Liver (tissue), 9 donors: ENCODE results near the gene PMM1. TPM values are rescaled to one million over a fixed set of nuclear protein-coding genes. Genes with fewer than 3 reads are reported as not detected.

Experiments used
- DNase-seq: peaks from one replicate; pipeline ENCODE4 v3.0.0-alpha.2; 2017; ENCODE audit warnings: low spot score
- H3K27ac ChIP-seq, 2 donors: one replicate each; pipeline ENCODE4 v1.7.0; 2013; ENCODE audit warnings: inconsistent platforms in 2 of 2, low read length in 2 of 2, control low read depth in 1 of 2, low read depth in 1 of 2, mild to moderate bottlenecking in 1 of 2
- H3K27me3 ChIP-seq, 4 donors: one replicate each; pipeline versions ENCODE4 v1.6.1 to v1.7.0; 2013; ENCODE audit warnings: low read length in 3 of 4, inconsistent platforms in 1 of 4, mild to moderate bottlenecking in 1 of 4, moderate library complexity in 1 of 4; ENCODE audit not compliant: control insufficient read depth in 4 of 4, insufficient read depth in 4 of 4
- H3K36me3 ChIP-seq, 4 donors: one replicate each; pipeline versions ENCODE4 v1.6.1 to v1.7.0; 2013; ENCODE audit warnings: low read length in 3 of 4, mild to moderate bottlenecking in 3 of 4, low read depth in 1 of 4, moderate library complexity in 1 of 4; ENCODE audit not compliant: control insufficient read depth in 4 of 4, insufficient read depth in 3 of 4
- H3K4me1 ChIP-seq, 4 donors: one replicate each; pipeline versions ENCODE4 v1.6.1 to v1.7.0; 2013; ENCODE audit warnings: low read length in 3 of 4, mild to moderate bottlenecking in 3 of 4, moderate library complexity in 1 of 4; ENCODE audit not compliant: control insufficient read depth in 4 of 4, insufficient read depth in 4 of 4
- H3K4me3 ChIP-seq, 3 donors: one replicate each; pipeline versions ENCODE4 v1.6.1 to v1.7.0; 2013; ENCODE audit warnings: low read length in 3 of 3, control low read depth in 1 of 3, low read depth in 1 of 3, mild to moderate bottlenecking in 1 of 3
- H3K9ac ChIP-seq, 2 donors: one replicate each; pipeline ENCODE4 v1.7.0; 2013; ENCODE audit warnings: low read length in 2 of 2, mild to moderate bottlenecking in 2 of 2, moderate library complexity in 2 of 2, control low read depth in 1 of 2, low read depth in 1 of 2
- H3K9me3 ChIP-seq, 4 donors: one replicate each; pipeline versions ENCODE4 v1.6.1 to v1.7.0; 2013; ENCODE audit warnings: low read length in 3 of 4; ENCODE audit not compliant: control insufficient read depth in 4 of 4
- EGR1 ChIP-seq, 2 donors: IDR thresholded peaks; 2 replicates each; pipeline ENCODE4 v1.6.1; 2016 to 2018; ENCODE audit warnings: antibody characterized with exemption in 2 of 2, low read depth in 2 of 2
- FOXA1 ChIP-seq: IDR thresholded peaks from 2 replicates; pipeline ENCODE4 v1.6.1; 2016; ENCODE audit warnings: antibody characterized with exemption
- FOXA2 ChIP-seq: IDR thresholded peaks from 2 replicates; pipeline ENCODE4 v1.6.1; 2016; ENCODE audit warnings: antibody characterized with exemption
- GABPA ChIP-seq, 2 donors: IDR thresholded peaks in 1 of 2; conservative IDR thresholded peaks in 1 of 2; 2 replicates each; pipeline ENCODE4 v1.6.1; 2016; ENCODE audit warnings: antibody characterized with exemption in 2 of 2, mild to moderate bottlenecking in 1 of 2, moderate library complexity in 1 of 2
- HNF4G ChIP-seq: IDR thresholded peaks from 2 replicates; pipeline ENCODE4 v1.6.1; 2016; ENCODE audit warnings: antibody characterized with exemption
- NR2F2 ChIP-seq: IDR thresholded peaks from 2 replicates; pipeline ENCODE4 v1.6.1; 2016; ENCODE audit warnings: antibody characterized with exemption
- TAF1 ChIP-seq: conservative IDR thresholded peaks from 2 replicates; pipeline ENCODE4 v1.6.1; 2016; ENCODE audit warnings: antibody characterized with exemption, mild to moderate bottlenecking
- YY1 ChIP-seq: IDR thresholded peaks from 2 replicates; pipeline ENCODE4 v1.6.1; 2016; ENCODE audit warnings: antibody characterized with exemption, mild to moderate bottlenecking
- whole genome bisulfite sequencing: extraction: QIAGEN DNeasy Blood & Tissue Kit; methylation state at CpG from one replicate; pipeline ENCODE4 v1.1.7; 2013; 5-methylcytosine and 5-hydroxymethylcytosine counted together
- polyA plus RNA-seq, 2 donors: library from polyadenylated mRNA; stranded (reverse) in 1 of 2; unstranded in 1 of 2; fragments of 200-250 nt in 1 of 2; fragments of >200 nt in 1 of 2; fragmentation: Nextera tagmentation in 1 of 2; extraction: Ambion mirVana in 1 of 2; gene quantifications; one replicate each; pipeline versions ENCODE4 v1.2.1 to v1.2.3, GENCODE V29; 2013 to 2015
- total RNA-seq, 2 donors: library from RNA; depleted of rRNA; stranded (reverse); fragments of >200 nt; gene quantifications; one replicate each; pipeline ENCODE4 v1.2.3, GENCODE V29; 2014
- TF ChIP-seq, protein P1 (sequence below): IDR thresholded peaks from 2 replicates; pipeline ENCODE4 v1.6.1; 2016; ENCODE audit warnings: antibody characterized with exemption
- TF ChIP-seq, protein P2 (sequence below): IDR thresholded peaks from 2 replicates; pipeline ENCODE4 v1.6.1; 2016; ENCODE audit warnings: antibody characterized with exemption
- TF ChIP-seq, protein P3 (sequence below): IDR thresholded peaks from 2 replicates; pipeline ENCODE4 v1.6.1; 2016; ENCODE audit warnings: antibody characterized with exemption, mild to moderate bottlenecking
- TF ChIP-seq, protein P4 (sequence below): fragments of 150-350 bp; IDR thresholded peaks from 2 replicates; pipeline ENCODE4 v1.5.1; 2017; ENCODE audit warnings: improper control_type of control experiment, low read depth, low read length; ENCODE audit not compliant: missing input control
- donor health status: healthy.
- donor health status: healthy.
- donor health status: healthy.
- donor health status: healthy.
- donor health status: healthy.

PMM1 gene
- total and polyA plus RNA-seq, 4 donors = 24.9 to 50.2 (median 32.6) TPM

DNA sequence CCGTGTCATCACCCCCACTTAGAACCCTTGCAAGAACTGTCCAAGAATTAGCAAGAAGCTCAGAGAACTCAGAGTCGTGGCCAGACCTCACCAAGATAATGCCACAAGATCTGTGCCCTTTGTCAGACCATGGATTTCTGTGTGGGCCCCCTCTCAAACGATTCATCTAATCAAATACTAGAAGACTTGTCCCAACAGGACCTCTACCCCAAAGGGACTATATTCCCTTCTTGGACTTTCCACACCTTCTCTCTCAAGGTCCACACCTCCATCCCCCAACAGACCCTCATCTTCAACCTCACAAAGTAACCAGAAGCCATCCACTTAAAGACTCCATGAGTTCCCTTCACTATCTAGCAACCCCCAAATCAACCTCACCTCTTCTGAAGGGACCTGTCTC, 48.2 kb downstream of the PMM1 start:
- H3K4me1 ChIP-seq = peaks cover 4 to 48% (median 40%) of the 10 kb centered on the region in 4 donors
- no peak overlapping the region for H3K9ac ChIP-seq
- TF ChIP-seq YY1 (no peak), FOXA1 (no peak), HNF4G (no peak), TAF1 (no peak), GABPA (IDR thresholded peaks at IDR 0.05 in 1 of 2, conservative IDR thresholded peaks at IDR 0.05 in 1 of 2) (no peak), FOXA2 (no peak), NR2F2 (no peak)
- TF ChIP-seq, protein P1, sequence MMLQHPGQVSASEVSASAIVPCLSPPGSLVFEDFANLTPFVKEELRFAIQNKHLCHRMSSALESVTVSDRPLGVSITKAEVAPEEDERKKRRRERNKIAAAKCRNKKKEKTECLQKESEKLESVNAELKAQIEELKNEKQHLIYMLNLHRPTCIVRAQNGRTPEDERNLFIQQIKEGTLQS = no peak
- TF ChIP-seq, protein P2, sequence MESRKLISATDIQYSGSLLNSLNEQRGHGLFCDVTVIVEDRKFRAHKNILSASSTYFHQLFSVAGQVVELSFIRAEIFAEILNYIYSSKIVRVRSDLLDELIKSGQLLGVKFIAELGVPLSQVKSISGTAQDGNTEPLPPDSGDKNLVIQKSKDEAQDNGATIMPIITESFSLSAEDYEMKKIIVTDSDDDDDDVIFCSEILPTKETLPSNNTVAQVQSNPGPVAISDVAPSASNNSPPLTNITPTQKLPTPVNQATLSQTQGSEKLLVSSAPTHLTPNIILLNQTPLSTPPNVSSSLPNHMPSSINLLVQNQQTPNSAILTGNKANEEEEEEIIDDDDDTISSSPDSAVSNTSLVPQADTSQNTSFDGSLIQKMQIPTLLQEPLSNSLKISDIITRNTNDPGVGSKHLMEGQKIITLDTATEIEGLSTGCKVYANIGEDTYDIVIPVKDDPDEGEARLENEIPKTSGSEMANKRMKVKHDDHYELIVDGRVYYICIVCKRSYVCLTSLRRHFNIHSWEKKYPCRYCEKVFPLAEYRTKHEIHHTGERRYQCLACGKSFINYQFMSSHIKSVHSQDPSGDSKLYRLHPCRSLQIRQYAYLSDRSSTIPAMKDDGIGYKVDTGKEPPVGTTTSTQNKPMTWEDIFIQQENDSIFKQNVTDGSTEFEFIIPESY = no peak
- TF ChIP-seq, protein P3, sequence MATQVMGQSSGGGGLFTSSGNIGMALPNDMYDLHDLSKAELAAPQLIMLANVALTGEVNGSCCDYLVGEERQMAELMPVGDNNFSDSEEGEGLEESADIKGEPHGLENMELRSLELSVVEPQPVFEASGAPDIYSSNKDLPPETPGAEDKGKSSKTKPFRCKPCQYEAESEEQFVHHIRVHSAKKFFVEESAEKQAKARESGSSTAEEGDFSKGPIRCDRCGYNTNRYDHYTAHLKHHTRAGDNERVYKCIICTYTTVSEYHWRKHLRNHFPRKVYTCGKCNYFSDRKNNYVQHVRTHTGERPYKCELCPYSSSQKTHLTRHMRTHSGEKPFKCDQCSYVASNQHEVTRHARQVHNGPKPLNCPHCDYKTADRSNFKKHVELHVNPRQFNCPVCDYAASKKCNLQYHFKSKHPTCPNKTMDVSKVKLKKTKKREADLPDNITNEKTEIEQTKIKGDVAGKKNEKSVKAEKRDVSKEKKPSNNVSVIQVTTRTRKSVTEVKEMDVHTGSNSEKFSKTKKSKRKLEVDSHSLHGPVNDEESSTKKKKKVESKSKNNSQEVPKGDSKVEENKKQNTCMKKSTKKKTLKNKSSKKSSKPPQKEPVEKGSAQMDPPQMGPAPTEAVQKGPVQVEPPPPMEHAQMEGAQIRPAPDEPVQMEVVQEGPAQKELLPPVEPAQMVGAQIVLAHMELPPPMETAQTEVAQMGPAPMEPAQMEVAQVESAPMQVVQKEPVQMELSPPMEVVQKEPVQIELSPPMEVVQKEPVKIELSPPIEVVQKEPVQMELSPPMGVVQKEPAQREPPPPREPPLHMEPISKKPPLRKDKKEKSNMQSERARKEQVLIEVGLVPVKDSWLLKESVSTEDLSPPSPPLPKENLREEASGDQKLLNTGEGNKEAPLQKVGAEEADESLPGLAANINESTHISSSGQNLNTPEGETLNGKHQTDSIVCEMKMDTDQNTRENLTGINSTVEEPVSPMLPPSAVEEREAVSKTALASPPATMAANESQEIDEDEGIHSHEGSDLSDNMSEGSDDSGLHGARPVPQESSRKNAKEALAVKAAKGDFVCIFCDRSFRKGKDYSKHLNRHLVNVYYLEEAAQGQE = no peak
- no peak for DNase-seq
- H3K27ac ChIP-seq = peak overlapping the region in 1 of 2 donors; percentile 7
- peaks cover 0 to 12% (median 1%) of the 10 kb centered on the region in 4 donors for H3K36me3 ChIP-seq
- no peaks in the 10 kb centered on the region for H3K9me3 ChIP-seq
- H3K27me3 ChIP-seq = no peaks in the 10 kb centered on the region
- WGBS = 75% methylated on average over 3 of the region's 3 CpGs
- no peak overlapping the region for H3K4me3 ChIP-seq

DNA sequence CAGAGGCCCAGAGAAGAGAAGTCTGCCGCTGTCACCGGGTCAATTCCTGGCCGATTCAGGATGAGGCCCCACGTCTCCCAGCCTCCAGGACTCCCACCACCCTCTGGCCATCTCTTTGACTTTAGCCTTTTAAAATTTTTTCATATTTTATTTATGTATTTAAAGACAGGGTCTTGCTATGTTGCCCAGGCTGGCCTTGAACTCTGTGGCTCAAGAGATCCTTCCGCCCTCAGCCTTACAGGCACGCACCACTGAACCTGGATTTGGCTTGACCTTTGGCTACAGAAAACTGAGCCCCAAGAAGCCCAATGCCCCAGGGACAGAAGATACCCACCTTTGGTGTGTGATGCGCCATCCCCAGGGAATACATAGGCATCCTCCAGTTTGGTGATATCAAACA, 49.3 kb downstream of the PMM1 start:
- no peak overlapping the region for H3K9ac ChIP-seq
- no peaks in the 10 kb centered on the region for H3K9me3 ChIP-seq
- WGBS = 96% methylated on average over 7 of the region's 7 CpGs

More for the DNA sequence above, 49.3 kb downstream of the PMM1 start:
- H3K27me3 ChIP-seq = no peaks in the 10 kb centered on the region
- no peak for DNase-seq
- H3K4me3 ChIP-seq = no peak overlapping the region
- H3K4me1 ChIP-seq = peaks cover 4 to 48% (median 40%) of the 10 kb centered on the region in 4 donors
- peaks cover 0 to 12% (median 1%) of the 10 kb centered on the region in 4 donors for H3K36me3 ChIP-seq
- TF ChIP-seq FOXA1 = no peak
- TF ChIP-seq HNF4G = no peak
- no peak for TF ChIP-seq EGR1 (IDR thresholded peaks at IDR 0.05; ENCODE audit: low read depth in 2 of 2)
- TF ChIP-seq, protein P4, sequence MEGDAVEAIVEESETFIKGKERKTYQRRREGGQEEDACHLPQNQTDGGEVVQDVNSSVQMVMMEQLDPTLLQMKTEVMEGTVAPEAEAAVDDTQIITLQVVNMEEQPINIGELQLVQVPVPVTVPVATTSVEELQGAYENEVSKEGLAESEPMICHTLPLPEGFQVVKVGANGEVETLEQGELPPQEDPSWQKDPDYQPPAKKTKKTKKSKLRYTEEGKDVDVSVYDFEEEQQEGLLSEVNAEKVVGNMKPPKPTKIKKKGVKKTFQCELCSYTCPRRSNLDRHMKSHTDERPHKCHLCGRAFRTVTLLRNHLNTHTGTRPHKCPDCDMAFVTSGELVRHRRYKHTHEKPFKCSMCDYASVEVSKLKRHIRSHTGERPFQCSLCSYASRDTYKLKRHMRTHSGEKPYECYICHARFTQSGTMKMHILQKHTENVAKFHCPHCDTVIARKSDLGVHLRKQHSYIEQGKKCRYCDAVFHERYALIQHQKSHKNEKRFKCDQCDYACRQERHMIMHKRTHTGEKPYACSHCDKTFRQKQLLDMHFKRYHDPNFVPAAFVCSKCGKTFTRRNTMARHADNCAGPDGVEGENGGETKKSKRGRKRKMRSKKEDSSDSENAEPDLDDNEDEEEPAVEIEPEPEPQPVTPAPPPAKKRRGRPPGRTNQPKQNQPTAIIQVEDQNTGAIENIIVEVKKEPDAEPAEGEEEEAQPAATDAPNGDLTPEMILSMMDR = no peak
- H3K27ac ChIP-seq = no peak overlapping the region
